HG03064 (cell line): Measurements from ENCODE around the gene CWC22.
A peak's percentile ranks its signal among the peaks of the same experiment; 100 is the strongest.
"Not testable (repeated sequence)": the region's sequence is repeated elsewhere in the genome, so short reads cannot be mapped to it uniquely, and the experiment has no call there.

Source experiments
- ATAC-seq: cut with Tn5 transposase; IDR thresholded peaks from one replicate; pipeline ENCODE4 v1.9.1; 2021; ENCODE audit warnings: low read depth; ENCODE audit not compliant: unreplicated experiment

Gene CWC22

GRCh38 chr2:179954026-179954425 is 53.1 kb downstream of the CWC22 start:
- ATAC-seq: no peak

GRCh38 chr2:179953359-179953758 is 53.7 kb downstream of the CWC22 start:
- ATAC-seq: no peak

- ATAC-seq: no peak
These were observed 54.4 kb downstream of the CWC22 start for GRCh38 chr2:179952658-179953057.

- ATAC-seq: peak; percentile 87
These were observed 55.4 kb downstream of the CWC22 start for GRCh38 chr2:179951680-179952079.

GRCh38 chr2:179950391-179950790 is 56.7 kb downstream of the CWC22 start:
- no peak for ATAC-seq

- ATAC-seq: no peak
These were observed 57.7 kb downstream of the CWC22 start for GRCh38 chr2:179949438-179949837.

- ATAC-seq: no peak
These were observed 59.0 kb downstream of the CWC22 start for GRCh38 chr2:179948058-179948457.

- ATAC-seq: no peak
These were observed 60.1 kb downstream of the CWC22 start for GRCh38 chr2:179946810-179947615.

- ATAC-seq: no peak
These were observed 60.8 kb downstream of the CWC22 start for GRCh38 chr2:179946346-179946745.

- ATAC-seq: no peak
These were observed 67.8 kb downstream of the CWC22 start for GRCh38 chr2:179939259-179939658.

GRCh38 chr2:179938026-179938425 is 69.1 kb downstream of the CWC22 start:
- ATAC-seq: no peak

- ATAC-seq: no peak
These were observed 70.4 kb downstream of the CWC22 start for GRCh38 chr2:179936654-179937053.

- ATAC-seq: no peak
These were observed 71.0 kb downstream of the CWC22 start for GRCh38 chr2:179936141-179936540.

- ATAC-seq: no peak
These were observed 74.3 kb downstream of the CWC22 start for GRCh38 chr2:179932786-179933185.

GRCh38 chr2:179931502-179931901 is 75.6 kb downstream of the CWC22 start:
- ATAC-seq: no peak

- ATAC-seq: not testable (repeated sequence)
These were observed 77.1 kb downstream of the CWC22 start for GRCh38 chr2:179929997-179930396.

GRCh38 chr2:179927041-179927440 is 80.1 kb downstream of the CWC22 start:
- no peak for ATAC-seq

GRCh38 chr2:179925713-179926112 is 81.4 kb downstream of the CWC22 start:
- ATAC-seq: no peak

- ATAC-seq: no peak
These were observed 89.8 kb downstream of the CWC22 start for GRCh38 chr2:179917272-179917671.

- no peak for ATAC-seq
These were observed 91.6 kb downstream of the CWC22 start for GRCh38 chr2:179915395-179915992.

GRCh38 chr2:179913809-179914208 is 93.3 kb downstream of the CWC22 start:
- no peak for ATAC-seq

GRCh38 chr2:179911569-179911968 is 95.5 kb downstream of the CWC22 start:
- ATAC-seq: no peak
